Upper lobe of right lung (tissue), 1 donor: ENCODE results near the gene SZT2. TPM values are rescaled to one million over a fixed set of nuclear protein-coding genes. Genes with fewer than 3 reads are reported as not detected.

Experiments used
- ATAC-seq: fragments of 200-7000 bp; cut with Tn5 transposase; one replicate; pipeline ENCODE4 v1.9.1; 2020; ENCODE audit warnings: mild to moderate bottlenecking, moderate library complexity
- DNase-seq: peaks from one replicate; pipeline ENCODE4 v3.0.0-alpha.2; 2020
- H3K27ac ChIP-seq: fragments of 200-600 bp; one replicate; pipeline ENCODE4 v1.8.0; 2022
- H3K27me3 ChIP-seq: fragments of 200-600 bp; one replicate; pipeline ENCODE4 v1.8.0; 2022; ENCODE audit warnings: mild to moderate bottlenecking
- H3K36me3 ChIP-seq: fragments of 200-600 bp; one replicate; pipeline ENCODE4 v1.8.0; 2022
- H3K4me1 ChIP-seq: fragments of 200-600 bp; one replicate; pipeline ENCODE4 v1.8.0; 2022
- H3K4me3 ChIP-seq: fragments of 200-600 bp; one replicate; pipeline ENCODE4 v1.8.0; 2022; ENCODE audit warnings: mild to moderate bottlenecking
- H3K9me3 ChIP-seq: fragments of 200-600 bp; one replicate; pipeline ENCODE4 v1.8.0; 2022
- CTCF ChIP-seq: fragments of 200-600 bp; IDR thresholded peaks from one replicate; pipeline ENCODE4 v1.8.0; 2022; ENCODE audit warnings: antibody characterized with exemption
- intact Hi-C: fragments of 100-400 bp; cut with DNase I; formaldehyde crosslinking; loops from one replicate; pipeline ENCODE4 v1.11.0; 2022
- total RNA-seq: library from RNA; stranded (reverse); fragmentation: NEBNext Ultra II Directional; extraction: Animal tissue kit (Norgen Biotek cat#: 25700); gene quantifications from one replicate; pipeline ENCODE4 v1.2.1, GENCODE V29; 2021
- donor health status: DM: no; HTN: yes; CAD: no; lungs with severe emphysema.

The SZT2 gene
- total RNA-seq, 1 donor from 2014 or later = 70.4 TPM

GRCh38 chr1:43348343-43348808 is 41.3 kb upstream of the SZT2 start:
- Histone ChIP-seq H3K27me3 (no peaks in the 10 kb centered on the region), H3K27ac (peak overlapping the region; percentile 89), H3K9me3 (no peaks in the 10 kb centered on the region), H3K4me1 (no peaks in the 10 kb centered on the region), H3K36me3 (no peaks in the 10 kb centered on the region), H3K4me3 (peak overlapping the region; percentile 57)
- ATAC-seq = peak; percentile 42
- TF ChIP-seq CTCF = no peak
- intact Hi-C loops = no loop called here
- no peak for DNase-seq

GRCh38 chr1:43348809-43349593 is 40.7 kb upstream of the SZT2 start:
- DNase-seq (peak; percentile 95), ATAC-seq (peak; percentile 97)
- TF ChIP-seq CTCF = no peak
- no peaks in the 10 kb centered on the region for H3K36me3 ChIP-seq
- peak overlapping the region; percentile 89 for H3K27ac ChIP-seq
- H3K9me3 ChIP-seq = no peaks in the 10 kb centered on the region
- no peaks in the 10 kb centered on the region for H3K4me1 ChIP-seq
- peak overlapping the region; percentile 57 for H3K4me3 ChIP-seq
- no peaks in the 10 kb centered on the region for H3K27me3 ChIP-seq
- intact Hi-C loops = no loop called here

GRCh38 chr1:43349594-43350306 is 39.9 kb upstream of the SZT2 start:
- Histone ChIP-seq H3K36me3 (no peaks in the 10 kb centered on the region), H3K4me1 (no peaks in the 10 kb centered on the region), H3K27ac (peak overlapping the region; percentile 89), H3K27me3 (no peaks in the 10 kb centered on the region), H3K9me3 (no peaks in the 10 kb centered on the region), H3K4me3 (peak overlapping the region; percentile 57)
- ATAC-seq (no peak), DNase-seq (no peak)
- TF ChIP-seq CTCF = no peak
- intact Hi-C loops = loop anchor here (10.0 kb wide), 1 partner anchor 115 kb away; no protein-coding TSS in a partner anchor

GRCh38 chr1:43350976-43351375 is 38.7 kb upstream of the SZT2 start:
- TF ChIP-seq CTCF = no peak
- H3K27me3 ChIP-seq = no peaks in the 10 kb centered on the region
- ATAC-seq = no peak
- H3K4me3 ChIP-seq = no peak overlapping the region
- DNase-seq = no peak
- no peaks in the 10 kb centered on the region for H3K9me3 ChIP-seq
- H3K4me1 ChIP-seq = no peaks in the 10 kb centered on the region
- H3K36me3 ChIP-seq = no peaks in the 10 kb centered on the region
- intact Hi-C loops = loop anchor here (10.0 kb wide), 1 partner anchor 116 kb away; no protein-coding TSS in a partner anchor
- no peak overlapping the region for H3K27ac ChIP-seq

GRCh38 chr1:43351421-43352350 is 38.0 kb upstream of the SZT2 start:
- no peak for ATAC-seq
- Histone ChIP-seq H3K9me3 (no peaks in the 10 kb centered on the region), H3K36me3 (no peaks in the 10 kb centered on the region), H3K4me3 (no peak overlapping the region), H3K4me1 (no peaks in the 10 kb centered on the region), H3K27me3 (no peaks in the 10 kb centered on the region), H3K27ac (no peak overlapping the region)
- TF ChIP-seq CTCF = no peak
- no peak for DNase-seq
- intact Hi-C loops = loop anchor here (10.0 kb wide), 1 partner anchor 117 kb away; no protein-coding TSS in a partner anchor
